Measurements from ENCODE around the gene MAPK8.
"Not testable (repeated sequence)": the region's sequence is repeated elsewhere in the genome, so short reads cannot be mapped to it uniquely, and the experiment has no call there.

The MAPK8 gene

DNA sequence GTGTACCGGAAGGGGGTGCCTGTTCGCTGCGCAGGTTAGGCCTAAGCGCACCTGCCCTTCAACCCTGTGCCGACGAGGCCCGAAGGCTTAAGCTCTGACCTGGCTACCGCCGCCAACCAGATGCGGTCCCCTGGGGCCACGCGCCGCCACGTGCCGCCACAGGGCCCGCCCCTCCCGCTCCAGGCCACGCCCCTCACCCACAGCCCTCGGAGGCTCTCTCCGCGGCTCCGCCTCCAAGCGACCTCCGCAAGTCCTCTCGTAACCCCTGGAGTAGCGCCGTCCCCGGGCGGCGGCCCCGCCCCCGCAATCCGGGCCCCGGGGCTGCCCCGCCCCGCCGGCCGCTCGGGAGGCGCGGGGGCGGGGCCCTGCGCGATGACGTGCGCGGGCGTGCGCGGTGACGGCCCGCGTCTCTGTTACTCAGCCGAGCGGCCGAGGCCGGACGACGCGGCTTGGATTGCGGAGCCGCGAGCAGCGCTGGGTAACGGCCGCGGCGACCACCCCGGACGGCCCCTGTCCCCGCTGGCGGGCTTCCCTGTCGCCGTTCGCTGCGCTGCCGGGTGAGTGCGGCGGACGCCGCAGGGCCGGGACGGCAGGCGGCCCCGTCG lies at the start of gene MAPK8:
TSS of gene MAPK8 (plus strand) at position 413 of the 605 bp plus-strand sequence. CDS start 94,984 bp downstream, outside the sequence.
- DNase-seq (ENCODE audit: low spot score) = peak; percentile 75

DNA sequence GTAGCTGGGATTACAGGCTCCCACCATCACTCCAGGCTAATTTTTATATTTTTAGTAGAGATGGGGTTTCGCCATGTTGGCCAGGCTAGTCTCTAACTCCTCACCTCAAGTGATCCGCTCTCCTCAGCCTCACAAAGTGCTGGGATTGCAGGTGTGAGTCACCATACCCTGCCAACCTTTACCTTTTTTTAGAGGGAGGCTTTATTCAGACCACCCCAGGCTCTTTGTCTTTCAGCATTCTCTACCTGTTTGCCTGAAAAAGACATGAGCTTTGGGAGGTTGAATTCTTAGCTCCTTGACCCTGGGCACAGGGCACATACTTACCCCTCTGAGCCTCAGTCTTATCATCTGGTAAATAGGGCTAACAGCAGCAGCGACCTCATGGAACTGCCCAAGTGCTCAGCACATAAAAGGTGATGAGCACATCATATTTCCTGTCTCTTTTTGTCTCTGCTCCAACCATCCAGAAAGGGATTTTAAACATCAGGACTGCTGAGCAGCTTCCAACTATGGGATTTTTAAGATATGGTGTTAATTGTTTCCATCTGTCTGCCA lies 49.0 kb upstream of the MAPK8 start:
- no peak for DNase-seq (ENCODE audit: low spot score)

DNA sequence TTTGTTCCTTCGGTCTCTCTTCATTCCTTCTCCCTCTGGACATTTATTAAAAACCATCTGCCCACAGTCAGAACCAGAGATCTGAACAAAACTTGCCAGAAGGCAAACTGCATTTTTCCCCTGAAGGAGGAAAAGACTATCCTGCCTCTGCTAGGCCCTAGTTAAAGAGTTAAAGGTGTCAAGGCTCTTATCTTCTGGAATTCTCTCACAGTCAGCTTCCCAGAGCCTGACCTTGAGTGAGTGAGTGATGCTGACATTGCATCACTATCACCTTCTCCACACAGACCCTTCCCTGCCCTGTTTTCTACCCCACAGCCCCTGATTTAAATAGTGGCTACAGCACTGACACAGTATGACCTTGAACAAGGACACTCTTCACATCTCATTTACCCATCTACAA lies 48.4 kb upstream of the MAPK8 start:
- DNase-seq (ENCODE audit: low spot score) = no peak

DNA sequence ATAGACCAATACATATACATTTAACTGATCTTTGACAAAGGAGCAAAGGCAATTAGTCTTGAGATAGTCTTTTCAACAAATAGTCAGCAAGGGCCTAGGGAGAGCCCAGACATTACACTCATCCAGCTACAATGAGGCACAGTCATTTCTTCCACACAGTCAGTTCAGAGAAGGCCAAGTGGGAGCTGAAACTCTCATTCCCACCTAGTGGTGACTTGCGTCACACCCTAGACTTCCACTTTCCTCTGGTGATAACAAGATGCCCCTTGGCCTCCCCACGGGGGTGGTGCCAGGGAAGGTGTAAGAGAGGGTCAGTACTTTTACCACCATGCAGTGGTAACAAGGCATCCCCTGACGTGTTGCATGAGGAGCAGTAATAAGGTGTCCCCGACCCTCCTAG lies 39.9 kb upstream of the MAPK8 start:
- DNase-seq (ENCODE audit: low spot score) = no peak

DNA sequence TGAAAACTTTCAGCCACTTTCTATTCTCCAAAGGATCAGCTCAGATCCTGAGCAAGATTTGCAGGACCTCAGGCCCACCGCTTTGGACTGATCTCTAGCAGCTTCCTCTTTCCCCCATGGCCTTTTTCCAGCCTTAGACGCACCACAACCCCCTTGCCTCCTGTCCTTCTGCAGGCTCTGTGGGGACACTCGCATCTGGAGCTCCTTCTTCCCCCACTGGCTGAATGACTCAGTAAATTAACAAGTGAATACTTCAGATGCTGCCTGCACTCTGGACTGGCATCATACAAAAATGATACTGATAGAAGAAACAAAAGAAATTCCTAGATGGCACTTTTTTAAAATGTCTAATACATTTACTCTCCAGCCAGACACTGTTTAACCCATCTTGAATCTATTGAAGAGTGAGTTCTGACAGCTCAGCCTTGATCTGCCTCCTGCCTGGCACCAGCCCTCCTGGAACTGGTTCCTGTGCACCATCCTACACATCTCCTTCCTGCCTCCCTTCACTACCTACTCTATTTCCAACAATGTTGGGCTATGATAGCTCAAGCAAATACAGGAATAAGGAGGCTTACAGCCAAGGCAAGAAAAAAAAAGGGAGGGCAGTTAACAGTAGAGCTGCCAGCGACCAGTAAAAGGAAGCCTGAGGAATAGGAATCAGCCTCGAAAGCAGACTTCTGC lies 35.3 kb upstream of the MAPK8 start:
- DNase-seq (ENCODE audit: low spot score) = no peak

DNA sequence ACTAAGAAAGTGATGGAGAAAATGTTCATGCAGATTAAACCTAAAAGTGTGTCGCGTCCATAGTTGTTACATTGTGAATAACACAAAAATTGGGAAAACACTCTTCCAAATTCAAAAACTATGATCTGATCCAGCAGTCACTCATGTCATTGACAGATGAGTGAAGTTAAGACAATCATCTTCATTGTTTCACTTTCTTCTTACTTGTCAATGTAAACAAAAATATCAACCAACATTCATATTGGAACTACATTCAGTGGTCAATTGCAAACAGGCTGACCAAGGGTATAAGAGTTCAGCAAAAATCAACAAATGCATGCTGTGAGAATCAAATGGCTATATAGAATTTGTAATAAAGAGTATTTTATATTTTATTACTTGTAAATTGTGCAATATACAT lies 33.8 kb upstream of the MAPK8 start:
- no peak for DNase-seq (ENCODE audit: low spot score)

DNA sequence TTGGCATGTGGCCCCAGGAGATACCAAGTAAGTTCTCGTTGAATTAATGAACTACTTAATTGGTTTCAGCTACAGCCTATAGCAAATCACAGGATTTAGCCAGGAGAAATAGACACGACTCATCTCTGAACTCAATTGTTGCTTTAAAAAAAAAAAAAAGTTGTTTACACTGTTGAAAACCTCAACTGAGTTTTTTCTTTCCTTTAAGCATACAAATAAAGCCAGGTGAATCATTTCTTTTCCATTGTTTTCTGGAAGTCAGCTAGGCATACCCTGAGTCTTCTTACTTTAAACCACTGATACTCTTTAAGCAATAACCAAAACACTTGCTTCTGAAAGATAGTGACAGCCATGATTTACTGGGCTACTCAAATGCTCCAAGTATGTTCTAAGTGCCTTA lies 32.7 kb upstream of the MAPK8 start:
- DNase-seq (ENCODE audit: low spot score) = no peak

DNA sequence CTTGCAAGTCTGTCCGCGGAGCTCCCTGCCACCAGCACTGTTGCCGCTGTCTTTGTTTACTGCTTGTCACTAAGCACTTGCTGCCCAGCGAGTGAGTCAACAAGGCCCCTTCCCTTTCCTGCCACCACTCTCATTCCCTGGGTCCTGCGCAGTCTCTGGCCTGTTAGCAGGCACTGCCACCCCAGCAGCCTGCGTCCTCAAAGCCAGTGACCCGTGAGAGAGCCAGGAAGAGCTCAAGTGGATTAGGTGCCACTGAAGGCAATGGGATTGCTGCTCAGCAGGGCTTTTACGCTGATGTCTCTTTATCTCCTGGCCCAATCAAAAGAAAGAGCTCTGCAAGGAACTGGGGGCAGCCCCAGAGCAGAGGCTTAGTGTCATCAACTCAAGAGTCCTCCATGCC lies 31.8 kb upstream of the MAPK8 start, which contains the start of gene FRMPD2:
TSS of gene FRMPD2 (minus strand) at position 61 of the 400 bp plus-strand sequence. CDS start 129 bp downstream, outside the sequence.
- no peak for DNase-seq (ENCODE audit: low spot score)

DNA sequence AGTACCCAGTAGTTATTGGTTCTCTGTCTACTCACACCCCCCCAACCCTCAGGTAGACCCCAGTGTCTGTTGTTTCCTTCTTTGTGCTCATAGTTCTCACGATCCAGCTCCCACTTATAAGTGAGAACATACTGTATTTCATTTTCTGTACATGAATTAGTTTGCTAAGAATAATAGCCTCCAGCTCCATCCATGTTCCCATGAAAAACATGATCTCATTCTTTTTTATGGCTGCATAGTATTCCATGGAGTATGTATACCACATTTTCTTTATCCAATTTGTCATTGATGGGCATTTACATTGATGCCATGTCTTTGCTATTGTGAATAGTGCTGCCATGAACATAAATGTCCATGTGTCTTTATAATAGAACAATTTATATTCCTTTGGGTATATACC lies 29.4 kb upstream of the MAPK8 start:
- DNase-seq (ENCODE audit: low spot score) = no peak

DNA sequence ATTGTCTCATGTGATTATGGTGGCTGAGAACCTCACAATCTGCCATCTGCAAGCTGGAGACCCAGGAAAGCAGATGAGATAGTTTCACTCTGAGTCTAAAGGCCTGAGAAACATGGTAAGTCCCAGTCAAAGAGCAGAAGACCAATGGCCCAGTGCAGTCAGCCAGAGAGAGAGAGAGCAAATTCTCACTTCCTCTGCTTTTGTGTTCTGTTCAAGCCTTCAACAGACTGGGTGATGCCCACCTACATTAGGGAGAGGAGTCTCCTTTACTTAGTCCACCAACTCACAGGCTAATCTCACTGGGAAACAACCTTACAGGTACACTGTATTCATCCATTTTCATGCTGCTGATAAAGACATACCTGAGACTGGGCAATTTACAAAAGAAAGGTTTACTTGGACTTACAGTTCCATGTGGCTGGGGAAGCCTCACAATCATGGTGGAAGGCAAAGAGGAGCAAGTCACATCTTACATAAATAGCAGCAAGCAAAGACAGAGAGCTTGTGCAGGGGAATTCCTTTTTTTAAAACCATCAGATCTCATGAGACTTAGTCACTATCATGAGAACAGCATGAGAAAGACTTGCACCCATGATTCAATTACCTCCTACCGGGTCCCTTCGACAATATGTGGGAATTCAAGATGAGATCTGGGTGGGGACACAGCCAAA lies 27.3 kb upstream of the MAPK8 start:
- DNase-seq (ENCODE audit: low spot score) = no peak

DNA sequence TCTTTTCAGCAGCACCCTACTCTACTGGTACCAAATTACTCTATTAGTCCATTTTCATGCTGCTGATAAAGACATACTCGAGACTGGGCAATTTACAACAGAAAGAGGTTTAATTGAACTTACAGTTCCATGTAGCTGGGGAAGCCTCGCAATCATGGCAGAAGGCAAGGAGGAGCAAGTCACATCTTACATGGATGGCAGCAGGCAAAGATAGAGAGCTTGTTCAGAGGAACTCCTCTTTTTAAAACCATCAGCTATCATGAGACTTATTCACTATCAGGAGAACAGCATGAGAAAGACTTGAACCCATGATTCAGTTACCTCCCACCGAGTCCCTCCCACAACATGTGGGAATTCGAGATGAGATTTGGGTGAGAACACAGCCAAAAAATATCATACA lies 24.8 kb upstream of the MAPK8 start:
- DNase-seq (ENCODE audit: low spot score) = not testable (repeated sequence)

DNA sequence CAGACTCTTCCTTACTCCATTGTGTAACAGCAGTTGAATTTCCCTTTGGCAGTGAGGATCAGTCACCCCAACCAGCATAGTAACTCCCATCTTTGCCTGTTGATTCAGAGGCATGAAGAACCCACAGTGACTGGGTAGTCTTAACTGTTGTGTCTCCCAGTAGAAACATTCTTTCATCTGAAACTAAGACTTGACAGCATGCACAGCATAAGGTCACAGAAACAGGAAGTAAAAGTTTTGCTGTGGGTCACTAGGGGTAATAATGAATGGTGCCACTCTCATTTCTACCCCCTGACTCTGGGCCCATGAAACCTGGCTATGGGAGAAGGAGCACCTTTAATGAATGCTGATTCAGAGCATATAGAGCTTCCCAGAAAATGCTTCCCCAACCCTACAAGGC lies 23.6 kb upstream of the MAPK8 start:
- no peak for DNase-seq (ENCODE audit: low spot score)

DNA sequence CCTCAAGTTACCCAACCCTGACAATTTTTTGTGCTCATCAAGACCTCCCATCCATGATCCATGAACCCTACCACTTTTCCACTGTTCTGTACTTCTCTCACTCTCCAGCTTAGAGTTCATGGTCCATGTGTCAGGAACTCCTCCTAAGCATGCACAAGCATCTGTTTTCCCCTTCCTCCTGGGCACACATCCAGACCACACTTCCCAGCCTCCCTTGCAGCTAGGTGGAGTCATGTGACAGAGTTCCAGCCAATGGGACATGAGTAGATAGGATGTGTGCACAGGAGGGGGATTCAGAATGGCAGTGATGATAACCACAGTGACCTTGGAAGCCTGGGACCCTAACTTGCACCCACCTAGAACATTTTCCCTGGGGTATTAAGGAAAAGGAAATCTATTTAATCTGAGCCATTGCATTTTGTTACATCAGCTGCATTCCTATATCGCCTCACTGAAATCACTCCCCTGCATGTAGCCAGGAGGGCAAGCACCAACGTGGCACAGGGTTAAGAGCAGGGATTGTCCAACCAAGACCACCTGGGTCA lies 22.4 kb upstream of the MAPK8 start:
- DNase-seq (ENCODE audit: low spot score) = no peak

DNA sequence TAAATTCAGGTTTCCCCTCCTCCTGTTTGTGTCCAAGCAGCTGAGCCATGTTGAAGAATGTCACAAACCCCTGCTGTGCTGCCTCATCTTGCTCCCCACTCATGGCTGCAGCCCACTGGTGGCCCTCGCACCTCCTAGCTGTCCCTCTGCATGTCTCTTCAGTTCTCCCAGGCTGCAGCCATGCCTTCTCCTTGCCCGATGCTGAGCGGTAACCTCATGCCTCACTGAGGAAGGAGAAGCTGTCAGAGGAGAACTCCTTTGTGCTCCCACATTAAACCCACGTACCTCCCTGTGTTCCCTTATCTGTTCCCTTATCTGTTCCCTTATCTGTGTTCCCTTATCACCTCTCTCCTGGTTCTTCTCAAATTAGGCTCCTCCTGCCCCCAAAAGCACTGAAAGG lies 21.7 kb upstream of the MAPK8 start:
- DNase-seq (ENCODE audit: low spot score) = no peak

DNA sequence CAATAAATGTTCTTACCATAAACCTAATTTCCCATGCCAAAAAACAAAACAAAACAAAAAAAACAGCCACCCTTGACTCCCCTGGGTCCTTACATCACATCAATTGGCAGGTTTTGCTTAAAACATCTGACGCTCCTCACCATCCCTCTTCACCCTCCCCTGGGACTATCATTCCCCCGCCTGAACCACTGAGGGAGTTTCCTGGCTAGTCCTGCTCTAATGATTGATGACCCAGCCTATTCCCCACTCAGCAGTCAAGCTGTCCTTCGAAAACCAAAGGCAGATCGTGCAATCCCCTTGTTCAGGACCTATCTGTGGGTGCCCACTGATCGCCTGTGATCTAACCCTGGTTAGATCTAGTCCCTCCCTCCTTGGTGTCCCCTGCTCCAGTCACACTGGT lies 20.8 kb upstream of the MAPK8 start:
- no peak for DNase-seq (ENCODE audit: low spot score)

DNA sequence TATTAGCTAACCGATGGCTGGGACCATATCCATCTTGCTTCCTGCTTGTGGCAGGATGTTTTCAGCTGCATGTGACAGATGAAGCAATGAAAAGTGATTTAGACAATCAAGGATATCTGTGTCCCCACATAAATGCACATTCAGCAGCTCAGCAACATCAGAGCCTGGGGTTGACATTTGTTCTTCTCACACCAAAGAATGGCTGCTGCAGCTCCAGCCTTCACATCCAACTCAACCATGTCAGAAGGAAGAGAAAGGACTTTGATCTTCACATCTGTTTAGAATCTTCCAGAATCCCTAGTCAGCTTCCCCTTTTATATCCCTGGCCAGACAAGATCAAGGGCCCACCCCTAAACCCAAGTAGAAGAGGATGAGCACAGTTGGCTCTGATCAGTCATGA lies 20.1 kb upstream of the MAPK8 start:
- DNase-seq (ENCODE audit: low spot score) = no peak

DNA sequence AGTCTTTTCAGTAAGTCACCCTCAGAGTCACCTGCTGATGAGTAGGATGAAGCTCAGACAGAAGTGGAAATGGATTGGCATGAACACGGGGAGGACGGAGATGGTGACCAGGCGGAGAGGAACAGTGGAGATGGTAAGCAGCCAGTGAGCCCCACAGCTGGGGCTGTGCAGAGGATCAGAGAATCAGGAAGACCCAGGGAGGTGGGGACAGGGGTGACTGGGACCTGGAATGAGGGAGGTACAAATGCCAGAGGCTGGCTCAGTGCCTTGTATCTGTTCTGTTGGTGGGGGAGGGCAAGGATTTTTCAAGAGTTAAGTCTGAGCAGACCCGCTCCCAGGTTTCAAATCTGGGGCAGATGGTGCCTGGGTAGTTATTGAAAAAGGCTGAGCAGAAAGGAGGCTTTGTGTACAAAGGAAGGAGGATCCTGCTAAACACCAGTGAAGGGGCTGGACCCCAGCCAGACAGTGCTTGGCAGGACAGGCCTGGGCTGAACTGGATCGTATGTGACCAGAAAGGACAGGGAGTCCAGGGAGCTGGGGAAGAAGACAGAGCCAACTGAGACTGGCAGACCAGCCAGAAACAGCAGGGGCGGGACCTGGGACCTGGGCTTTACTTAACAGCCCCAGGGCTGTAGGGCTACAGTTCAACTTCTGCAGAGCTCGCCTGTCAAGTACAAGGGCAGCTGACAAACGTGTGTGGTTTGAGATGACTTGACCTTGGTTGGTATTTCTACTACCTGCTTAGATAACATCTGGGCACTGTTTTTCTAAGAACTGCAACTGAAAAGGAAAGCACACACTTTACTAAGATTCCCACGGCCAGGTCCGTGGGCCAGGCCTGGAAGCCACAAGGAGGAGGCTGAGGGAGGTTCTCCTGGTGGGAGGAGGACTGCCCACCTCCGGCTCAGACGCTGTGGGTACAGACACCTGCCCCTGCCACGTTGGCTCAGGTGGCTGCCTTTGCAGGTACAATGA lies 18.8 kb upstream of the MAPK8 start:
- DNase-seq (ENCODE audit: low spot score) = no peak

DNA sequence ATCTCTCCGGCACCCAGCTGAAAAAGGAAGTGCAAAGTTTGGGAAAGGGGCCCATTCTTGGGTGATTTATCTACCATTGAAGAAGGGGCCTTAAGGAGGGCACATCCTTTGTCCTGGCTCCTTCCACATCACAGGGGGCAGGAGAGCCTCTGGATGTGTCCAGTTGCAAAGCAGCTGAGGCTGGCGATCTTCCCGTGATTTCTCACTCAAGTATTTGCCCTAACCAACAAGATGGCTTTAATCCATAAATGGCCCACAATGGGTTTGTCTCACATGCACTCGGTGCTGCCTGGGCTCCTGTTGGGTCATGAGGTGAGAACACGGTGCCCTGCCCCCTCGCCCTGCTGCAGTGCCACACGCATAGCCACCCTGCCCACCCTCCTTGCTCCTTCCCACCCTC lies 17.8 kb upstream of the MAPK8 start:
- no peak for DNase-seq (ENCODE audit: low spot score)

DNA sequence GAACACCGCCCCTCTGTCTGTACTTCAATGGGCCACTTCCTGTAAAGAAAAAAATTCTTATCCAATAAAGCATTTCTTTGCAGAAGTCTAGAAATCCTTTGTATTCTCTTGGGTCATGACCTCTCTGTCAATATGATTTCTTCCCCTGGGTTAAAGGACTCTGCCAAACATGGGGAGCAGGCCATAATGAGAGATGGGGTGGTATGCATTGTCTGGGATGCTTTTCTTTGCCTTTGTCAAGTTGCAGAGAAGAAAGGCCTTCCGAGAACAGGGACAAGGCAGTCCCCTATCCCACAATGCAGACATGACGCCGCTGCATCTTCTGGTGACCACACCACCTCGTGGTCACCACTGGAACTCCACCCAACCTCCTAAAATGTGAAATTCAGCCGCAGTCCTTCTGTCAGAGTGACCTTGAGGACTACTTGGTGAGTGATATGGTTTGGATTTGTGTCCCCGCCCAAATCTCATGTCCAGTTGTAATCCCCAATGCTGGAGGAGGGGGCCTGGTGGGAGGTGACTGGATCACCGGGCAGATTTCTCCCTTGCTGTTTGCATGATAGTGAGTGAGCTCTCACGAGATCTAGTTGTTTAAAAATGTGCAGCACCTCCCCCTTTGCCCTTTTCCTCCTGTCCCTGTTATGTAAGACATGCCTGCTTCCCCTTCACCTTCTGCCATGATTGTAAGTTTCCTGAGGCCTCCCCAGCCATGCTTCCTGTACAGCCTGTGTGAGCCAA lies 16.8 kb upstream of the MAPK8 start:
- DNase-seq (ENCODE audit: low spot score) = no peak

DNA sequence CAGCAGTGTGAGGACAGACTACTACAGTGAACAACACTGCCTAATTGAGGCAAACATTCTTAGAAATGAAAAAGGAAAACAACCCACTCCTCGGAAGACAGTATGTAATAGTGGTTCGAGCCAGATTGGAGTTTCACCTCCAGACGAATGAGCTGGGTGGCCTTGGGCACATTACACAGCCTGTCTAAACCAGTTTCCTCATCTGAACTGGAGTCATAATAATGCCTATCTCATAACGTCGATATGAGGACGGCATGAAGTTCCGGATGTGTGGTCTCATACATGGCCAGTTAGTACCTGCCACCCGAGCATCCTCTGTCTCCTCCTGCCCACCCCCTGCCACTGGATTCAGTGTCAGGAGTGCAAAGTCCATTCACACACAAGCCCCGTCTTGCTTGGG lies 16.2 kb upstream of the MAPK8 start:
- no peak for DNase-seq (ENCODE audit: low spot score)

DNA sequence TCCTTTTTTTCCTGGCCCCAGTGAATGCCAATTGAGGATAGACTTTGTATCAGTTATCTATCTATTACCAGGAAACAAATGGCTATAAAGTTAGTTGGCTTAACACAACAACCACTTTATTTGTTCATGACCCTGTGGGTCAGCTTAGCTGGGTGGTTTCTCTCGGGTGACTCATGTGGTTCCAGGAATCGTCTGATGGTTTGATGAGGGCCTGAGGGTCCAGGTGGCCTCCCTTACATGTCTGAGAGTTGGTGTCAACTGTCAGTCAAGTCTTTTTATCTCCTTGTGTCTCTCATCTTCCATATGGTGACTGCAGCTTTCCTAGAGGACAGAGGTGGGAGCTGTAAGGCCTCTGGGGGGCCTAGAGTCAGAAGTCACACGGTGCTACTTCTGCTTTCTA lies 15.3 kb upstream of the MAPK8 start:
- DNase-seq (ENCODE audit: low spot score) = no peak

Data from HuH-7.5 (cell line).